Body of pancreas (tissue), 4 donors: ENCODE measurements around the gene MRM2. TPM values are rescaled to one million over a fixed set of nuclear protein-coding genes. Genes with fewer than 3 reads are reported as not detected.

Experiments
- ATAC-seq: fragments of 150-250 bp; one replicate; pipeline ENCODE4 v1.9.1; 2016
- DNase-seq, 4 donors: peaks; one replicate each; pipeline ENCODE4 v3.0.0-alpha.2; 2019
- H3K27ac ChIP-seq, 4 donors: fragments of 200-600 bp; sonication (generic); 1 replicate in 3 of 4; 2 replicates in 1 of 4; pipeline versions ENCODE4 v1.5.1 to v1.6.1; 2016 to 2019; ENCODE audit warnings: mild to moderate bottlenecking in 1 of 4, mixed read lengths in 1 of 4, moderate library complexity in 1 of 4
- H3K27me3 ChIP-seq, 2 donors: fragments of 200-600 bp; sonication (generic); one replicate each; pipeline ENCODE4 v1.6.0; 2016; ENCODE audit warnings: mild to moderate bottlenecking in 1 of 2
- H3K36me3 ChIP-seq, 2 donors: fragments of 200-600 bp; sonication (generic); replicated peaks in 1 of 2; 2 replicates each; pipeline ENCODE4 v1.5.1; 2016; ENCODE audit warnings: low read depth in 2 of 2; ENCODE audit not compliant: insufficient read depth in 1 of 2
- H3K4me1 ChIP-seq: fragments of 200-600 bp; sonication (generic); one replicate; pipeline ENCODE4 v1.6.0; 2016
- H3K4me3 ChIP-seq, 2 donors: fragments of 200-600 bp; sonication (generic); 1 replicate in 1 of 2; 2 replicates in 1 of 2; pipeline ENCODE4 v1.5.1; 2016 to 2019
- H3K9me3 ChIP-seq, 3 donors: fragments of 200-600 bp; sonication (generic); 1 replicate in 2 of 3; 2 replicates in 1 of 3; pipeline ENCODE4 v1.5.1; 2016
- CTCF ChIP-seq, 7 experiments: fragments of 450-650 bp in 4 of 7; fragments of 200-600 bp in 3 of 7; sonication (generic) in 3 of 7; IDR thresholded peaks; one replicate each; pipeline ENCODE4 v1.5.1; 2016 to 2019; ENCODE audit warnings: antibody characterized with exemption in 7 of 7
- POLR2A ChIP-seq, 3 donors: fragments of 450-650 bp; IDR thresholded peaks; one replicate each; pipeline ENCODE4 v1.6.1; 2016; ENCODE audit warnings: antibody characterized with exemption in 3 of 3, mild to moderate bottlenecking in 2 of 3
- WGBS, 2 donors: methylation state at CpG; one replicate each; pipeline ENCODE4 v1.1.5; 2017; 5-methylcytosine and 5-hydroxymethylcytosine counted together
- intact Hi-C: fragments of 100-400 bp; cut with DNase I; formaldehyde crosslinking; loops from one replicate; pipeline ENCODE4 v1.15.1; 2023
- total RNA-seq, 2 donors: library from RNA; depleted of rRNA; stranded (reverse); fragments of >200 nt; gene quantifications; one replicate each; pipeline ENCODE4 v1.1.0, GENCODE V29; 2016

The MRM2 gene
- total RNA-seq, 2 donors from 2014 or later: 7.6 to 8.8 TPM

DNA sequence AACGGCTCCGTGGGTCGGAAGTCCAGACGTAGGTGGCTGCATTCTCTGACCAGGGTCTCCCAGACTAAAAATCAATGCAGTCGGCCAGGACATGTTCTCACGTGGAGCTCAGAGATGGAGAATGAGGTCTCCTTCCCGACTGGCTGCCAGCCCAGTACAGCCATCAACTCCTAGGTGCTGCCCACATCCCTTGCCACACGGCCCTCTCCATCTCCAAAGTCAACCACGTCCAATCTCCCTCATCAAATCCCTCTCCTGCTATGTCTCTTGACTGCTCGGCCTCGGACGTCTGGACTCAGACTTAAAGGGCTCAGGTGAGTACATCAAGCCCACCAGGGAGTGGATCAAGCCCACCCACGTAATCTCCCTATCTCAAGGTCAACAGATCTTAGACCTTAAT lies 16.2 kb downstream of the MRM2 start:
- peaks cover 0 to 5% of the 10 kb centered on the region in 2 donors for H3K36me3 ChIP-seq
- H3K4me3 ChIP-seq: no peak overlapping the region
- H3K4me1 ChIP-seq: peaks cover 6% of the 10 kb centered on the region
- no peaks in the 10 kb centered on the region for H3K9me3 ChIP-seq
- no peaks in the 10 kb centered on the region for H3K27me3 ChIP-seq
- intact Hi-C loops: no loop called here
- DNase-seq (no peak), ATAC-seq (no peak)
- WGBS, 2 donors: 91 to 92% methylated on average over 13 of the region's 13 CpGs
- no peak for TF ChIP-seq POLR2A (IDR thresholded peaks at IDR 0.05)
- TF ChIP-seq CTCF (IDR thresholded peaks at IDR 0.05): no peak
- no peak overlapping the region for H3K27ac ChIP-seq

GRCh38 chr7:2225336-2225735 lies 16.7 kb downstream of the MRM2 start:
- ATAC-seq: no peak
- TF ChIP-seq POLR2A (IDR thresholded peaks at IDR 0.05) (no peak), CTCF (IDR thresholded peaks at IDR 0.05) (no peak)
- no peaks in the 10 kb centered on the region for H3K9me3 ChIP-seq
- peaks cover 0 to 5% of the 10 kb centered on the region in 2 donors for H3K36me3 ChIP-seq
- no peaks in the 10 kb centered on the region for H3K27me3 ChIP-seq
- no peak for DNase-seq
- peaks cover under 1% of the 10 kb centered on the region for H3K4me1 ChIP-seq
- intact Hi-C loops: no loop called here
- 81 to 84% methylated on average over 9 to 14 of the region's 14 CpGs for WGBS, 2 donors
- H3K27ac ChIP-seq: no peak overlapping the region
- no peak overlapping the region for H3K4me3 ChIP-seq

DNA sequence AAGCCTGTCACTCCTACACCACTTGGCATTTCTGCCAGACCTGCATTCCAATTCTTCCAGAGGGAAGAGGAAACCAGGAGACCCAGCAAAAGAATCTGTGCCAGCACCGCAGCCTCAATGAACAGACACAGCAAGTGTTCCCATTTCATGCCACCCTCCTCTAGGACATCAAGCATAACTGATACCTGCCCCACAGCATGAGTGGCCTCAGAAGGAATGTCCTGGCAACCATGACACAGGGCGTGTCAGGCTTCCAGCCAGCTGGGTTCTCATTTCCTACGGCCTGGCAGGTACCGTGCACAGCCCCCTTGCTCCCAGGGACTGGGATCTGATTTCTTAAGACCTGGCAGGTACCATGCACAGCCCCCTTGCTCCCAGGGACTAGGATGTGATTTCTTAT lies 17.1 kb downstream of the MRM2 start:
- no peak for TF ChIP-seq CTCF (IDR thresholded peaks at IDR 0.05)
- TF ChIP-seq POLR2A (IDR thresholded peaks at IDR 0.05): no peak
- Histone ChIP-seq H3K9me3 (no peaks in the 10 kb centered on the region), H3K27me3 (no peaks in the 10 kb centered on the region), H3K36me3 (peaks cover 0 to 5% of the 10 kb centered on the region in 2 donors), H3K4me3 (no peak overlapping the region), H3K27ac (no peak overlapping the region), H3K4me1 (no peaks in the 10 kb centered on the region)
- DNase-seq (no peak), ATAC-seq (no peak)
- intact Hi-C loops: no loop called here
- WGBS, 2 donors: 70% methylated on average over 4 of the region's 4 CpGs; no CpG with 5 or more reads in 1 of the 2 donors

GRCh38 chr7:2224491-2224928 lies 17.5 kb downstream of the MRM2 start:
- no peak for DNase-seq
- Histone ChIP-seq H3K9me3 (no peaks in the 10 kb centered on the region), H3K27ac (no peak overlapping the region), H3K27me3 (no peaks in the 10 kb centered on the region), H3K36me3 (peaks cover 0 to 5% of the 10 kb centered on the region in 2 donors), H3K4me3 (no peak overlapping the region), H3K4me1 (no peaks in the 10 kb centered on the region)
- WGBS, 2 donors: 88 to 100% methylated on average over 2 to 13 of the region's 13 CpGs
- intact Hi-C loops: no loop called here
- TF ChIP-seq CTCF (IDR thresholded peaks at IDR 0.05) (no peak), POLR2A (IDR thresholded peaks at IDR 0.05) (no peak)
- ATAC-seq: no peak

DNA sequence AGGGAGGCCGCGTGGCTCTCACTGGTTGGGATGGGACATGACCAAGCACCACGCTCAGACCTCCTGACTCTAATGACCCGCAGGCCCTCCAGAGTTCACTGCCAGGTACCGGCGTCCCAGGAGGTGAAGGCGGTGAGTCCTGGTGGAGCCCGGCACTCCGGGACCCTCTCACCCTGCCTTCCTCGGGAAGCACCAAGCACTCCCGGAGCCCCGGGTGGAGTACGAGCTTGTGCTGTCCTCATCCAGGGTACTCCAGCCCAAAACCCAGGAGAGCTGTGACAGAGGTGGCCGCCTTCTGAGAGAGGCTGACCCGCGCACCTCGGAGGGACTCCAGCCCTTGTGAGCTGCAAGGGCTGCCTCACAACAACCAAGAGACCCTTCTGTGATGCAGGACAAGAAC lies 18.7 kb downstream of the MRM2 start:
- H3K27me3 ChIP-seq: no peaks in the 10 kb centered on the region
- TF ChIP-seq CTCF (IDR thresholded peaks at IDR 0.05): no peak
- TF ChIP-seq POLR2A (IDR thresholded peaks at IDR 0.05): no peak
- intact Hi-C loops: no loop called here
- H3K36me3 ChIP-seq: peaks cover 0 to 5% of the 10 kb centered on the region in 2 donors
- ATAC-seq: no peak
- no peaks in the 10 kb centered on the region for H3K4me1 ChIP-seq
- H3K27ac ChIP-seq: no peak overlapping the region
- no peak overlapping the region for H3K4me3 ChIP-seq
- DNase-seq: no peak
- WGBS, 2 donors: 91 to 98% methylated on average over 11 to 17 of the region's 17 CpGs
- H3K9me3 ChIP-seq: no peaks in the 10 kb centered on the region
